Caco-2 (cell line): ENCODE results near the gene KIAA0513. TPM values are rescaled to one million over a fixed set of nuclear protein-coding genes. Genes with fewer than 3 reads are reported as not detected.

ENCODE experiments used
- BruUV-seq: library from RNA; stranded (reverse); fragments of 400-500 nt; replicated peaks from 2 replicates; lab custom pipeline; 2021; lab: Mats Ljungman, UMichigan
- CTCF ChIA-PET: fragments of 300-600 bp; sonication (Branson Sonifier 250); formaldehyde crosslinking; loops from one replicate; lab custom pipeline; 2022; ENCODE audit warnings: antibody characterized with exemption; lab: Charles Lee
- POLR2A ChIA-PET: fragments of 300-600 bp; sonication (Branson Sonifier 250); formaldehyde crosslinking; loops from one replicate; lab custom pipeline; 2022; ENCODE audit warnings: antibody characterized with exemption; lab: Charles Lee
- DNase-seq, 2 experiments: peaks; one replicate each; pipeline versions ENCODE4 v3.0.0 to v3.0.0-alpha.2; 2020 to 2022
- H3K27me3 ChIP-seq: replicated peaks from 2 replicates; pipeline ENCODE4 v1.6.0; 2011; ENCODE audit warnings: low read length; ENCODE audit not compliant: control insufficient read depth, insufficient read depth
- H3K36me3 ChIP-seq: 2 replicates; pipeline ENCODE4 v1.5.1; 2011; ENCODE audit warnings: low read length; ENCODE audit not compliant: control insufficient read depth, insufficient read depth
- H3K4me1 ChIP-seq: fragments of 250-450 bp; sonication (Bioruptor Pico); 2 replicates; pipeline ENCODE4 v1.5.1; 2020; ENCODE audit warnings: mild to moderate bottlenecking
- H3K4me3 ChIP-seq: 2 replicates; pipeline ENCODE4 v1.5.1; 2011; ENCODE audit warnings: low read depth, mild to moderate bottlenecking, control low read depth, low read length
- H3K9me3 ChIP-seq: fragments of 250-450 bp; sonication (Bioruptor Pico); 2 replicates; pipeline ENCODE4 v1.5.1; 2020; ENCODE audit warnings: mild to moderate bottlenecking, moderate library complexity
- H3K27ac Mint-ChIP-seq: one replicate; pipeline ENCODE4 v1.8.0; 2022; ENCODE audit warnings: mixed read lengths; ENCODE audit not compliant: unreplicated experiment
- H3K27me3 Mint-ChIP-seq: one replicate; pipeline ENCODE4 v1.8.0; 2022; ENCODE audit warnings: mixed read lengths; ENCODE audit not compliant: insufficient read depth, unreplicated experiment
- H3K36me3 Mint-ChIP-seq: one replicate; pipeline ENCODE4 v1.8.0; 2022; ENCODE audit warnings: mild to moderate bottlenecking, mixed read lengths; ENCODE audit not compliant: insufficient read depth, unreplicated experiment
- H3K4me1 Mint-ChIP-seq: one replicate; pipeline ENCODE4 v1.8.0; 2022; ENCODE audit warnings: low read depth, mixed read lengths; ENCODE audit not compliant: unreplicated experiment
- H3K4me3 Mint-ChIP-seq: one replicate; pipeline ENCODE4 v1.8.0; 2022; ENCODE audit warnings: mild to moderate bottlenecking, moderate library complexity, mixed read lengths; ENCODE audit not compliant: unreplicated experiment
- H3K9me3 Mint-ChIP-seq: one replicate; pipeline ENCODE4 v1.8.0; 2022; ENCODE audit warnings: mixed read lengths; ENCODE audit not compliant: unreplicated experiment
- intact Hi-C: fragments of 100-400 bp; cut with micrococcal nuclease; formaldehyde crosslinking; loops from one replicate; pipeline ENCODE4 v1.10.0; 2022; ENCODE audit not compliant: unreplicated experiment
- total RNA-seq: library from RNA; stranded (reverse); gene quantifications from 2 replicates; pipeline ENCODE4 v1.2.3, GENCODE V29; 2022
- TF ChIP-seq, protein P1 (sequence below), 2 experiments: fragments of 200-600 bp in 1 of 2; IDR thresholded peaks; 1 replicate in 1 of 2; 2 replicates in 1 of 2; pipeline versions ENCODE4 v1.5.1 to v1.8.0; 2011 to 2022; ENCODE audit warnings: antibody characterized with exemption in 1 of 2, control low read depth in 1 of 2, inconsistent platforms in 1 of 2, low read depth in 1 of 2, low read length in 1 of 2, mild to moderate bottlenecking in 1 of 2, moderate library complexity in 1 of 2; ENCODE audit not compliant: insufficient read depth in 1 of 2, severe bottlenecking in 1 of 2, unreplicated experiment in 1 of 2

The KIAA0513 gene
- total RNA-seq, 1 experiment from 2014 or later: 7.9 TPM

- no TSS peak for BruUV-seq
- no peak overlapping the region for H3K4me3 Mint-ChIP-seq
- Histone ChIP-seq H3K27me3 (no peaks in the 10 kb centered on the region; the same call in 1 of the 2 replicates), H3K4me3 (no peak overlapping the region), H3K9me3 (no peaks in the 10 kb centered on the region), H3K4me1 (no peaks in the 10 kb centered on the region), H3K36me3 (no peaks in the 10 kb centered on the region)
- H3K9me3 Mint-ChIP-seq: no peaks in the 10 kb centered on the region
- CTCF ChIA-PET: no interaction called here
- H3K36me3 Mint-ChIP-seq: no peaks in the 10 kb centered on the region
- intact Hi-C loops: no loop called here
- H3K27me3 Mint-ChIP-seq: no peaks in the 10 kb centered on the region
- peaks cover 6% of the 10 kb centered on the region for H3K4me1 Mint-ChIP-seq
- no peak overlapping the region for H3K27ac Mint-ChIP-seq
- POLR2A ChIA-PET: interaction anchor here (0.6 kb wide), 1 partner anchor 324 kb away, joined by 3 read pairs; no protein-coding TSS in a partner anchor
- TF ChIP-seq, protein P1, sequence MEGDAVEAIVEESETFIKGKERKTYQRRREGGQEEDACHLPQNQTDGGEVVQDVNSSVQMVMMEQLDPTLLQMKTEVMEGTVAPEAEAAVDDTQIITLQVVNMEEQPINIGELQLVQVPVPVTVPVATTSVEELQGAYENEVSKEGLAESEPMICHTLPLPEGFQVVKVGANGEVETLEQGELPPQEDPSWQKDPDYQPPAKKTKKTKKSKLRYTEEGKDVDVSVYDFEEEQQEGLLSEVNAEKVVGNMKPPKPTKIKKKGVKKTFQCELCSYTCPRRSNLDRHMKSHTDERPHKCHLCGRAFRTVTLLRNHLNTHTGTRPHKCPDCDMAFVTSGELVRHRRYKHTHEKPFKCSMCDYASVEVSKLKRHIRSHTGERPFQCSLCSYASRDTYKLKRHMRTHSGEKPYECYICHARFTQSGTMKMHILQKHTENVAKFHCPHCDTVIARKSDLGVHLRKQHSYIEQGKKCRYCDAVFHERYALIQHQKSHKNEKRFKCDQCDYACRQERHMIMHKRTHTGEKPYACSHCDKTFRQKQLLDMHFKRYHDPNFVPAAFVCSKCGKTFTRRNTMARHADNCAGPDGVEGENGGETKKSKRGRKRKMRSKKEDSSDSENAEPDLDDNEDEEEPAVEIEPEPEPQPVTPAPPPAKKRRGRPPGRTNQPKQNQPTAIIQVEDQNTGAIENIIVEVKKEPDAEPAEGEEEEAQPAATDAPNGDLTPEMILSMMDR (IDR thresholded peaks at IDR 0.05; ENCODE audit: insufficient read depth in 1 of 2, low read depth in 1 of 2, low read length in 1 of 2, severe bottlenecking in 1 of 2, unreplicated experiment in 1 of 2): no peak
- no peak for DNase-seq
Measured at GRCh38 chr16:85037050-85037410, 9.4 kb downstream of the KIAA0513 start.

DNA sequence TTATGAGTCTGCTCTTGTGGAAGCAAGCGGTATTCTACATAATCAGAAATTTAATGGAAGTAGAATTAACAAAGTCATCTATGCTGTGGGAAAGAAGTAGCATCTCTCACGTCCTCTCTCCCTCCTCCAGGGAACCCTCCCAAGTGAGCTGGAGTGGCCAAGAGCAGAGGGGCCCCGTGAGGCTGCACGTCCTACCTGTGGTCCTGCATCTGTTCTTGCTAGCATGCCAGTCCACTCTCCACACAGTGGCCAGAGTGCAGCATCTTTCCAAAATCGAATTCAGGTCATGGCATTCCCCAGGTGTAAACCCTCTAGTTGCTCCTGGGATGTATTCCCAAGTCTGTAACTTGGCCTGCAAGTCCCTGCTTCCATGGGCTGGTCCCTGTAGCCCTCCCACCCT is 10.1 kb downstream of the KIAA0513 start:
- H3K4me3 Mint-ChIP-seq: no peak overlapping the region
- ChIA-PET CTCF (no interaction called here), POLR2A (interaction anchor here (0.6 kb wide), 1 partner anchor 324 kb away, joined by 3 read pairs; no protein-coding TSS in a partner anchor)
- Histone ChIP-seq H3K36me3 (no peaks in the 10 kb centered on the region), H3K9me3 (no peaks in the 10 kb centered on the region), H3K4me3 (no peak overlapping the region), H3K27me3 (no peaks in the 10 kb centered on the region; the same call in 1 of the 2 replicates), H3K4me1 (no peaks in the 10 kb centered on the region)
- H3K9me3 Mint-ChIP-seq: no peaks in the 10 kb centered on the region
- DNase-seq: no peak
- TF ChIP-seq, protein P1 (IDR thresholded peaks at IDR 0.05; ENCODE audit: insufficient read depth in 1 of 2, low read depth in 1 of 2, low read length in 1 of 2, severe bottlenecking in 1 of 2, unreplicated experiment in 1 of 2): no peak
- H3K27ac Mint-ChIP-seq: no peak overlapping the region
- no peaks in the 10 kb centered on the region for H3K36me3 Mint-ChIP-seq
- BruUV-seq: no TSS peak
- peaks cover 6% of the 10 kb centered on the region for H3K4me1 Mint-ChIP-seq
- intact Hi-C loops: no loop called here
- no peaks in the 10 kb centered on the region for H3K27me3 Mint-ChIP-seq

GRCh38 chr16:85040685-85041084 is 13.1 kb downstream of the KIAA0513 start:
- H3K36me3 Mint-ChIP-seq: no peaks in the 10 kb centered on the region
- H3K27ac Mint-ChIP-seq: no peak overlapping the region
- POLR2A ChIA-PET: no interaction called here
- Histone ChIP-seq H3K36me3 (no peaks in the 10 kb centered on the region), H3K4me1 (no peaks in the 10 kb centered on the region), H3K4me3 (no peak overlapping the region), H3K27me3 (no peaks in the 10 kb centered on the region; the same call in 1 of the 2 replicates), H3K9me3 (no peaks in the 10 kb centered on the region)
- no peaks in the 10 kb centered on the region for H3K27me3 Mint-ChIP-seq
- no peak for DNase-seq
- CTCF ChIA-PET: interaction anchor here (1.1 kb wide), 1 partner anchor 46 kb away, joined by 3 read pairs; no protein-coding TSS in a partner anchor
- intact Hi-C loops: no loop called here
- H3K4me1 Mint-ChIP-seq: peaks cover 6% of the 10 kb centered on the region
- BruUV-seq: no TSS peak
- no peaks in the 10 kb centered on the region for H3K9me3 Mint-ChIP-seq
- TF ChIP-seq, protein P1 (IDR thresholded peaks at IDR 0.05; ENCODE audit: insufficient read depth in 1 of 2, low read depth in 1 of 2, low read length in 1 of 2, severe bottlenecking in 1 of 2, unreplicated experiment in 1 of 2): no peak
- no peak overlapping the region for H3K4me3 Mint-ChIP-seq
